ENCODE results near the gene MVD. TPM values are rescaled to one million over a fixed set of nuclear protein-coding genes. Genes with fewer than 3 reads are reported as not detected.
A peak's percentile ranks its signal among the peaks of the same experiment; 100 is the strongest.

Gene MVD
- total and polyA plus RNA-seq, 10 of the 15 experiments (the other 5 are each of a cell fraction or from before 2014, with no cell fraction given), result 5.0 to 147 (median 65.0) TPM

GRCh38 chr16:88706229-88706964, 43.5 kb upstream of the MVD start, which contains the start of the genes CTU2 and RNF166 (continued):
- peak; percentile 90; the same call in 1 of the 2 replicates for TF ChIP-seq ZNF592 (IDR thresholded peaks at IDR 0.05)
- TF ChIP-seq NFIC (IDR thresholded peaks at IDR 0.05; ENCODE audit: low read depth, low read length), result no peak
- TF ChIP-seq CEBPB (IDR thresholded peaks at IDR 0.05; ENCODE audit: borderline replicate concordance in 1 of 2, low read depth in 2 of 2, low read length in 2 of 2), result no peak
- TF ChIP-seq TARDBP (IDR thresholded peaks at IDR 0.05; ENCODE audit: borderline replicate concordance), result peak; percentile 83; the same call in 1 of the 2 replicates
- no peak for TF ChIP-seq RAD21 (IDR thresholded peaks at IDR 0.05; ENCODE audit: insufficient read depth, low read depth, low read length)
- no peak for TF ChIP-seq BMI1 (IDR thresholded peaks at IDR 0.05; ENCODE audit: borderline replicate concordance)
- TF ChIP-seq CHD1 (IDR thresholded peaks at IDR 0.05; ENCODE audit: low read depth, low read length), result peak; percentile 68; the same call in 1 of the 2 replicates
- TF ChIP-seq LARP7 (IDR thresholded peaks at IDR 0.05), result peak; percentile 96
- TF ChIP-seq PKNOX1 (IDR thresholded peaks at IDR 0.05), result no peak; the same call in 1 of the 2 replicates
- no peak for TF ChIP-seq SUPT20H (IDR thresholded peaks at IDR 0.05; ENCODE audit: borderline replicate concordance, control insufficient read depth, low read depth, low read length)
- peak; percentile 99 for TF ChIP-seq NKRF (conservative IDR thresholded peaks at IDR 0.05)
- no peak; the same call in 1 of the 2 replicates for TF ChIP-seq FOXK2 (IDR thresholded peaks at IDR 0.05)
- TF ChIP-seq ESRRA (IDR thresholded peaks at IDR 0.05; ENCODE audit: low read length), result no peak
- peak; percentile 76 for TF ChIP-seq NR2F1 (conservative IDR thresholded peaks at IDR 0.05)
- TF ChIP-seq SKIL (IDR thresholded peaks at IDR 0.05; ENCODE audit: low read depth, poor library complexity, severe bottlenecking), result no peak
- TF ChIP-seq HCFC1 (IDR thresholded peaks at IDR 0.05; ENCODE audit: low read length), result peak; percentile 86
- peak; percentile 100 for TF ChIP-seq MXI1 (IDR thresholded peaks at IDR 0.05; ENCODE audit: low read depth, low read length)
- peak; percentile 97 for TF ChIP-seq MAX (IDR thresholded peaks at IDR 0.05; ENCODE audit: low read depth, low read length)
- TF ChIP-seq CBFB (IDR thresholded peaks at IDR 0.05; ENCODE audit: low read depth), result no peak
- TF ChIP-seq MTA2 (IDR thresholded peaks at IDR 0.05; ENCODE audit: low read depth), result no peak

Measured in GM12878 (cell line).